Measurements from ENCODE around the gene CIBAR2. TPM values are rescaled to one million over a fixed set of nuclear protein-coding genes. Genes with fewer than 3 reads are reported as not detected.
A peak's percentile ranks its signal among the peaks of the same experiment; 100 is the strongest.

The CIBAR2 gene
- total RNA-seq, 2 experiments from 2014 or later: not detected

DNA sequence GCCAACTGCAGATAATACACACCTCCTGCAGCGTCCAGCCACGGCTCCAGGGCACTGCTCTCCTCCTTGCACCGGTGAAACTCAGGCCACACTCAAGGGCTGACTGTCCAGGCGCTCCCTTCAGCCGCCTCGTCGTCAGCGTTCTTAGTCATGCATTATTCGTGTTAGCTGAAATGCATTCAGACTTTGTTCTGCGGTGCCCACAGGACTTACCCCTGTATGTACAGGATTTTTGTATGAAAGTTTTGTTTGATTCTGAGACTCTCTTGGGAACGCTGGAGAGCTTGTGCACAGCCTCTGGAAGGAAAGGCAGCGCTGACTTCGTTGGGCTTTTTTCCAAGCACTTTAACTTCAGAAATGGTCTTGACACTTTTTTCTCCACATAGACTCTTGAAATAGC is 22.1 kb downstream of the CIBAR2 start:
- intact Hi-C loops (cut with micrococcal nuclease): no loop called here
- POLR2A ChIA-PET: no interaction called here
- CTCF ChIA-PET: interaction anchor here (1.1 kb wide), 1 partner anchor 80 kb away, joined by 3 read pairs; no protein-coding TSS in a partner anchor

DNA sequence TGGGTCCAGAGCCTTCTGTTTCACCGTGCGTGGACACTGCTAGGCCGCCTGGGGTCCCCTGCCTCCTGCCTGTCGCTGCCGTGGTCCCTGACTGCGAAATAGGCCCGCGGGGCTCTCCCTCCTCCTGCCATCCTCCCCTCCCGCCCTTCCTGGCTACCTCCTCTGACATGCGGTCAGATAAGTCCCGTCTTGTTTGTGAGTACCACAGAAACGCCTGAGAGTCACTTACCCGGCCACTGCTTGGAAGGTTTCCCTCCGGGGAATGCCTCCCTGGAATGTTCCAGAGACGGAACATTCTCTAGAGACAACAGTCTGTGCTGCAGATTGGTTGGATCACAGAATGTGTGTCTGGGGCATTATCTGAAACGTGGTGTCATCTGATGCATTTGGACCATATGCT is 22.7 kb downstream of the CIBAR2 start:
- no peak overlapping the region for H3K4me3 Mint-ChIP-seq
- no peaks in the 10 kb centered on the region for H3K27me3 Mint-ChIP-seq
- peaks cover 25% of the 10 kb centered on the region for H3K4me1 Mint-ChIP-seq (ENCODE audit: low read depth)
- no peaks in the 10 kb centered on the region for H3K36me3 Mint-ChIP-seq (ENCODE audit: low read depth)
- ATAC-seq (no peak), DNase-seq (no peak)
- no peaks in the 10 kb centered on the region for H3K9me3 Mint-ChIP-seq
- H3K27ac Mint-ChIP-seq: no peak overlapping the region
- intact Hi-C loops (cut with micrococcal nuclease): loop anchor here (5.0 kb wide), 2 partner anchors 77 to 162 kb away; partner anchors contain the start of gene ZDHHC7
- POLR2A ChIA-PET: no interaction called here
- TF ChIP-seq, protein P1, sequence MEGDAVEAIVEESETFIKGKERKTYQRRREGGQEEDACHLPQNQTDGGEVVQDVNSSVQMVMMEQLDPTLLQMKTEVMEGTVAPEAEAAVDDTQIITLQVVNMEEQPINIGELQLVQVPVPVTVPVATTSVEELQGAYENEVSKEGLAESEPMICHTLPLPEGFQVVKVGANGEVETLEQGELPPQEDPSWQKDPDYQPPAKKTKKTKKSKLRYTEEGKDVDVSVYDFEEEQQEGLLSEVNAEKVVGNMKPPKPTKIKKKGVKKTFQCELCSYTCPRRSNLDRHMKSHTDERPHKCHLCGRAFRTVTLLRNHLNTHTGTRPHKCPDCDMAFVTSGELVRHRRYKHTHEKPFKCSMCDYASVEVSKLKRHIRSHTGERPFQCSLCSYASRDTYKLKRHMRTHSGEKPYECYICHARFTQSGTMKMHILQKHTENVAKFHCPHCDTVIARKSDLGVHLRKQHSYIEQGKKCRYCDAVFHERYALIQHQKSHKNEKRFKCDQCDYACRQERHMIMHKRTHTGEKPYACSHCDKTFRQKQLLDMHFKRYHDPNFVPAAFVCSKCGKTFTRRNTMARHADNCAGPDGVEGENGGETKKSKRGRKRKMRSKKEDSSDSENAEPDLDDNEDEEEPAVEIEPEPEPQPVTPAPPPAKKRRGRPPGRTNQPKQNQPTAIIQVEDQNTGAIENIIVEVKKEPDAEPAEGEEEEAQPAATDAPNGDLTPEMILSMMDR (IDR thresholded peaks at IDR 0.05): no peak
- CTCF ChIA-PET: no interaction called here

More for the DNA sequence above, 22.1 kb downstream of the CIBAR2 start:
- H3K4me3 Mint-ChIP-seq: no peak overlapping the region
- H3K27ac Mint-ChIP-seq: peak overlapping the region; percentile 10
- H3K36me3 Mint-ChIP-seq (ENCODE audit: low read depth): no peaks in the 10 kb centered on the region
- no peak for DNase-seq
- H3K4me1 Mint-ChIP-seq (ENCODE audit: low read depth): peaks cover 25% of the 10 kb centered on the region
- no peaks in the 10 kb centered on the region for H3K9me3 Mint-ChIP-seq
- TF ChIP-seq, protein P1 (IDR thresholded peaks at IDR 0.05): no peak
- no peaks in the 10 kb centered on the region for H3K27me3 Mint-ChIP-seq
- no peak for ATAC-seq

DNA sequence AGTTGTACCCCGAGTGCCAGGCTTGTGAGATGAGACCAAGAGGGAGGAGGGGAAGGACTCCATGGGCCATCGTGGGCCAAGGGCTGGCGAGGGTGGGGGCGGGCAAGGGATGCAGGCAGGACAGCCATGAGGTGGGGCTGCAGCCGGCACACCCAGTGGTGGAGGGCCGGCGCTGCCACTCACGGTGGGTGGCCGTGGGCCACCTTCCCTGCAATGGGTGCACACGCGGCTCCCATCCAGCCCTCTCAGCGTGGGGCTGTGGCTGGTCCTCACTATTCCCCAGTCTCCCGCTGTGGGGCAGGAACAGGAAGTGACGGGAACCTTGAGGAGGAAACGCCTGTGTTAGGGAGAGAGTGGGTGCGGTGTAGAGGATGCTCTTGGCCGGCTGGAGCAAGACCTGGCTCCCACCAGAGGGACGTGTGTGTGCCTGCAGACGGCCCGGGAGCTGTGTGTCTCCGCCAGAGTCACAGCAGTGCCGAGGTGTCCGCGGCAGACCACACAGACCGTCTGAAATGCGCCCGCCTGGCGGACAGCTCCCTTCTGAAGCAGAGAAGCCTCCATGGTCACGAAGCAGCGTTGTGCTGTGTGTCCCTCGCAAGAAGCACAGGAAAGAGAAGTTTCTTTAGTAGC is 23.6 kb downstream of the CIBAR2 start:
- H3K36me3 Mint-ChIP-seq (ENCODE audit: low read depth): no peaks in the 10 kb centered on the region
- no peak overlapping the region for H3K27ac Mint-ChIP-seq
- CTCF ChIA-PET: interaction anchor here (2.4 kb wide), 1 partner anchor 117 kb away, joined by 13 read pairs; no protein-coding TSS in a partner anchor
- DNase-seq (no peak), ATAC-seq (no peak)
- no peaks in the 10 kb centered on the region for H3K27me3 Mint-ChIP-seq
- no peak overlapping the region for H3K4me3 Mint-ChIP-seq
- intact Hi-C loops (cut with micrococcal nuclease): loop anchor here (5.0 kb wide), 2 partner anchors 76 to 161 kb away; partner anchors contain the start of gene ZDHHC7
- no peaks in the 10 kb centered on the region for H3K9me3 Mint-ChIP-seq
- POLR2A ChIA-PET: no interaction called here
- peaks cover 26% of the 10 kb centered on the region for H3K4me1 Mint-ChIP-seq (ENCODE audit: low read depth)
- TF ChIP-seq, protein P1 (IDR thresholded peaks at IDR 0.05): no peak

DNA sequence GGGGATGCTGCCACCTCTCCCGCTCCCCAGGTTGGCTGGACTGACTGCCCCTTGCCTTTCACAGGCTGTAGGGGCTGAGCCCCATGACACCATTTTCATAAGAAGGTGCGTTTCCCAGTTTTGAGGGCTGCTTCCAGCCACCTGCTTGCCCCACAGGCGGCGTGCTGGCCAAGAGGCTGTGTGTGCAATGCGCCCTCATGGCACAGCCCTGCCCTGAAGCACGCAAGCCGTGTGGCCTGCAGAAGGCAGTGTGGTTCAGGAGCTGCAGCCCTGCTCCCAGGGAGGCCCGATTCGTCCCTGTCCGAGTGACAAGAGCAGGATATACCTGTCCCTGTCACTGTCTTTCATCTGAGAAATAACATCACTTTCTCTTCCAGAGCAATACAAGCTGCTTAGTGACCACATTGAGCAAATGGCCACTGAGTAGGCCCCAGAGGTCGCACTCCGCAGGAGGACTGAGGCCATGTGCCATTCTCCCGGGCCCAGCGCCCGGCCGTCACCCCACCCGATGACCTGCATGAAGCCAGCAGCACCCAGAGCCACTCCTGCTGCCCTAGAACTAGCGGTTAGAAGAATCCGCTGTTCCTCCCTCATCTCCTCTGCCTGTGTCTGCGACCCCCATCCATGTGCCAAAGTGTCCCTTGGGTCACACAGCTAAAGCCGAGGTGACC is 24.2 kb downstream of the CIBAR2 start:
- no peak overlapping the region for H3K4me3 Mint-ChIP-seq
- H3K36me3 Mint-ChIP-seq (ENCODE audit: low read depth): no peaks in the 10 kb centered on the region
- no peak for ATAC-seq
- CTCF ChIA-PET: interaction anchor here (1.0 to 2.4 kb wide), 4 partner anchors 32 to 117 kb away, joined by 3 to 13 read pairs (median 9); no protein-coding TSS in a partner anchor
- intact Hi-C loops (cut with micrococcal nuclease): loop anchor here (5.0 kb wide), 2 partner anchors 76 to 161 kb away; partner anchors contain the start of gene ZDHHC7
- H3K9me3 Mint-ChIP-seq: no peaks in the 10 kb centered on the region
- no peak overlapping the region for H3K27ac Mint-ChIP-seq
- H3K27me3 Mint-ChIP-seq: no peaks in the 10 kb centered on the region
- no peak for DNase-seq
- H3K4me1 Mint-ChIP-seq (ENCODE audit: low read depth): peaks cover 33% of the 10 kb centered on the region
- POLR2A ChIA-PET: interaction anchor here (1.6 kb wide), 1 partner anchor 61 kb away, joined by 3 read pairs; the partner anchor contains the start of gene KIAA0513
- TF ChIP-seq, protein P1 (IDR thresholded peaks at IDR 0.05): no peak
